Mucosa of rectum (tissue), 2 donors: ENCODE data around the gene DCPS.
"Not testable (repeated sequence)": the region's sequence is repeated elsewhere in the genome, so short reads cannot be mapped to it uniquely, and the experiment has no call there.

Experiments used
- H3K27ac ChIP-seq, 2 donors: one replicate each; pipeline ENCODE4 v1.7.0; 2013; ENCODE audit warnings: inconsistent platforms in 2 of 2, low read depth in 2 of 2, low read length in 2 of 2
- H3K27me3 ChIP-seq, 2 donors: one replicate each; pipeline ENCODE4 v1.7.0; 2013; ENCODE audit warnings: low read length in 2 of 2; ENCODE audit not compliant: control insufficient read depth in 2 of 2, insufficient read depth in 2 of 2
- H3K36me3 ChIP-seq, 2 donors: one replicate each; pipeline ENCODE4 v1.7.0; 2013; ENCODE audit warnings: low read length in 2 of 2; ENCODE audit not compliant: control insufficient read depth in 2 of 2, insufficient read depth in 2 of 2
- H3K4me1 ChIP-seq, 2 donors: one replicate each; pipeline ENCODE4 v1.7.0; 2013; ENCODE audit warnings: low read length in 2 of 2, mild to moderate bottlenecking in 1 of 2; ENCODE audit not compliant: control insufficient read depth in 2 of 2, insufficient read depth in 2 of 2
- H3K4me3 ChIP-seq, 2 donors: one replicate each; pipeline ENCODE4 v1.7.0; 2013; ENCODE audit warnings: low read length in 2 of 2
- H3K9ac ChIP-seq, 2 donors: one replicate each; pipeline ENCODE4 v1.7.0; 2013; ENCODE audit warnings: low read length in 2 of 2, low read depth in 1 of 2, mild to moderate bottlenecking in 1 of 2
- H3K9me3 ChIP-seq, 2 donors: one replicate each; pipeline ENCODE4 v1.7.0; 2013; ENCODE audit warnings: low read length in 2 of 2; ENCODE audit not compliant: control insufficient read depth in 2 of 2
- donor health status: healthy.
- donor health status: Normal muscosa, but diverticular disease.

The DCPS gene

DNA sequence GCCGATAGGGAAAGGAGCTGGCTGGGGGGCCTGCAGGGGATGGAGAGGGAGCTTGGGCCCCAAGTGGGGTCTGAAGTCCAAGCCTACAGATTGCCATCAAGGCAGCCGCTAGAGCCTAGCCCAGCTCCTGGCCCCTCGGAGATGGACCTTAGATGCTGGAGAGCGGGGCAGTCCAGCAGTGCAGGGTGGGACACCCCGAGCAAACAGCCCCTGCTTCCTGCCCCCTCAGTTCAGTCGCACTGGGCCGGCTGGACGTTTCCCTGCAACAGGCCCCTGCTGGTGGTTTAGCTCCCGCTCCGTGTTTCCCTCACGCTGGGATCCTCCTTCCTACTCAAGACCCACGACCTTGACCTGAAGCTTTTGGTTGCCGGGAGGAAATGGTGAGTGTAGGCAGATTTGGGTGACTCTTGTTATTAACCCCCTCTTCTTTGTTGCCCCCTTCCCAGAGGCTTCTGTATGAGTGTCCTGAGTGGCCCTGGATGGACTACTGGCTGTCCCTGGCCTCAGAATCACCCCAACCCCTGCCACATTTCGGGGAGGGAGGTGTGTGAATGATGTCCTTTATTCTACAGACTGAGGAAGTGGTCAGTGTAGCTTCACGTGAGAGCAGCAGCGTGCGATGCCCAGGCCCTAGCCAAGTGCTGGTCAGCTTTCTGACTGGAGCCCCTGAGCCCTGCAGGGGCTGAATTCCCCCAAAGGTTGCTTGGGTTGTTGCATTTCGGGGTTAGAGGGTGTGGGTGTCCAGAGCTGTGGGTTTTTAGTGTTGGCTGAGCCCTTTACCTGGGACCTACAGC, 54.3 kb downstream of the DCPS start:
- H3K4me1 ChIP-seq, result peaks cover 12 to 17% of the 10 kb centered on the region in 2 donors
- no peaks in the 10 kb centered on the region for H3K9me3 ChIP-seq
- H3K36me3 ChIP-seq, result no peaks in the 10 kb centered on the region
- peak overlapping the region in 1 of 2 donors; percentile 20 for H3K9ac ChIP-seq
- peak overlapping the region; percentile 6 to 7 for H3K4me3 ChIP-seq
- no peaks in the 10 kb centered on the region for H3K27me3 ChIP-seq
- no peak overlapping the region for H3K27ac ChIP-seq

DNA sequence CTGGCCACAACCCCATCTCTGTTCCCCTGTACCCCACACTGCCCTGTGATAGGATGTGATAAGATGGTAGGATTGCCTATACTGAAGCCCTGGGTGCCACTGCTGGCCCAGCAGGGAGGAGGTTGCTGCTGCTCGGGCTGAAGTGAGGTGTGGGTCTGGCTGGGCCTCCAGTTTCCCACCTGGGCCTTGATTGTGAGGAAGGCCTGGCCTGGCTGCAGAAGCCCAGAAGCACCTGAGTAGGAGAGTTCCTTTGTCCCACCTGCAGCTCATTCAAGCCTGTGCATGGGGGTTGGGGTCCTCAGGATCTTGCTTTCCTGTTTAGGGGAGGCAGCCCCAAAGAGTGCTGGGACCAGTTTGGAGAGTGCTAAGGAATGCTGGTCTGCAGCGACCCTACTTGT, 54.9 kb downstream of the DCPS start:
- Histone ChIP-seq H3K9me3 (no peaks in the 10 kb centered on the region), H3K4me1 (peaks cover 10 to 17% of the 10 kb centered on the region in 2 donors), H3K36me3 (no peaks in the 10 kb centered on the region), H3K4me3 (peak overlapping the region in 1 of 2 donors; percentile 7), H3K9ac (peak overlapping the region in 1 of 2 donors; percentile 10), H3K27me3 (no peaks in the 10 kb centered on the region), H3K27ac (no peak overlapping the region)

DNA sequence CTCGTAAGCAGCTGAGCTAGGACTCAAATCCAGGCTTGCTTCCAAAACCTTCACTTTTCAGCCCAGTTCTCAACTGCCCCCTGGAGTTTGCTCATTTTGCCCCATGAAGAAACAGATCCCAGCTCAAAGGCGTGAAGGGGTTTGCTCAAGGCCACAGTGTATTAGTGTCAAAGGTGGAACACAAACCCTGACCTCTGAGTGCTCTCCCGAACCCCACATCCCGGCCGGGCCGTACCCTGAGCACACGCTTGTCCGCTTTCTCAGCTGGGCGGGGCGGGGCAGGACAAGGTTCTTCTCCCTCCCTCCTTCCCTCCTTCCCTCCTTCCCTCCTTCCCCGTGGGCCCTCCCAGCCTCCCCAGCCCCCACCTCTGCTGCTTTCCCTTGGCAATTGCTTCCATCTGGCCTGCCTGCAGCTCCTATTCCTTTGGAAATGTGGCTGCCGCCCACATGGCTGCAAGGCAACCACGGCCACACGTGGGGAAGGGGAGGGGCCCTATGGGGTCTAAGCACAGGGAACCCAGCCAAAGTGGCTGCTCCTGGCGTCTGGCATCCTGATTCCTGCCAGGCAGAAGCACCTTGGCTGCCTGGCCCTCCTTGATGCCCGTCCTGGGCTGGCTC, 55.7 kb downstream of the DCPS start:
- Histone ChIP-seq H3K4me3 (no peak overlapping the region), H3K36me3 (no peaks in the 10 kb centered on the region), H3K9me3 (no peaks in the 10 kb centered on the region), H3K27me3 (no peaks in the 10 kb centered on the region), H3K9ac (no peak overlapping the region), H3K4me1 (peaks cover 10 to 17% of the 10 kb centered on the region in 2 donors), H3K27ac (peak overlapping the region in 1 of 2 donors; percentile 32)

DNA sequence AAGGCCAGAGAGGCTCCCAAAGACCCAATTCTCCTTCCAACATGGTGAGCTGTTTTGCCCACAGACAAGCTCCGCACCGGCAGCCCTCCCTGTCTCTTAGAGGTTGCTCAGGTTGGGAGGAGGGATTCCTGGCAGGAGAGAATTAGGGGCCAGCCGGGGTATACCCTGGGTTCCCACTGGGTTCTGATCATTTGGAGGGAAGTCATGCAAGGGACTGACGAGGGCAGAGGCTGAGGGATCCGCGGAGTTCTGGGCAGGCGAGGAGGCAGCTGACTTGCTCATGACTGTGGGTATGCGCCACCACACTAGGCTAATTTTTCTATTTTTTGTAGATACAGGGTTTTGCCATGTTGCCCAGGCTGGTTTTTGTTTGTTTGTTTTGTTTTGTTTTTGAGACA, 56.2 kb downstream of the DCPS start:
- Histone ChIP-seq H3K9ac (no peak overlapping the region), H3K4me3 (no peak overlapping the region), H3K36me3 (no peaks in the 10 kb centered on the region), H3K4me1 (peaks cover 10 to 17% of the 10 kb centered on the region in 2 donors), H3K9me3 (no peaks in the 10 kb centered on the region), H3K27ac (no peak overlapping the region), H3K27me3 (no peaks in the 10 kb centered on the region)

DNA sequence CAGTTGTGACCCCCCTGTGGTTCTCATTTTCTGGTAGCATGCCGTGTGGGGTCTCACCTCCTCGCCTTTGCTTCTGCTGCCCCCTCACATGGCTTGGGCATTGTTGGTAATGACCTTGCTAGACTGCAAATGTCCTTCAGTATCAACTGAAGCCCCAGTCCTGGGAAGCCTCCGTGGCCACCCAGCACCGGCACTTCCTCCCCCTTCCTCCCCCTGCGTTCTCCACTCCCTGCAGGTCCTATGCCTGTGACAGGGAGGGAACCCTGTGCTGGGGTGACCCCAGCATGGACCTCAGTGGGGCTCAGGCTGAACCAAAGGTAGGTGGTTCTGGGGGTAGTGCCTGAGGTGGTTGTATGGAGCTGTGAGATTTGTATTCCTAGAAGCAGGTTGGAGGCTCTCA, 57.5 kb downstream of the DCPS start:
- H3K27ac ChIP-seq, result no peak overlapping the region
- no peak overlapping the region for H3K9ac ChIP-seq
- no peaks in the 10 kb centered on the region for H3K9me3 ChIP-seq
- H3K4me1 ChIP-seq, result peaks cover 13 to 25% of the 10 kb centered on the region in 2 donors
- no peaks in the 10 kb centered on the region for H3K36me3 ChIP-seq
- H3K27me3 ChIP-seq, result no peaks in the 10 kb centered on the region
- H3K4me3 ChIP-seq, result no peak overlapping the region

DNA sequence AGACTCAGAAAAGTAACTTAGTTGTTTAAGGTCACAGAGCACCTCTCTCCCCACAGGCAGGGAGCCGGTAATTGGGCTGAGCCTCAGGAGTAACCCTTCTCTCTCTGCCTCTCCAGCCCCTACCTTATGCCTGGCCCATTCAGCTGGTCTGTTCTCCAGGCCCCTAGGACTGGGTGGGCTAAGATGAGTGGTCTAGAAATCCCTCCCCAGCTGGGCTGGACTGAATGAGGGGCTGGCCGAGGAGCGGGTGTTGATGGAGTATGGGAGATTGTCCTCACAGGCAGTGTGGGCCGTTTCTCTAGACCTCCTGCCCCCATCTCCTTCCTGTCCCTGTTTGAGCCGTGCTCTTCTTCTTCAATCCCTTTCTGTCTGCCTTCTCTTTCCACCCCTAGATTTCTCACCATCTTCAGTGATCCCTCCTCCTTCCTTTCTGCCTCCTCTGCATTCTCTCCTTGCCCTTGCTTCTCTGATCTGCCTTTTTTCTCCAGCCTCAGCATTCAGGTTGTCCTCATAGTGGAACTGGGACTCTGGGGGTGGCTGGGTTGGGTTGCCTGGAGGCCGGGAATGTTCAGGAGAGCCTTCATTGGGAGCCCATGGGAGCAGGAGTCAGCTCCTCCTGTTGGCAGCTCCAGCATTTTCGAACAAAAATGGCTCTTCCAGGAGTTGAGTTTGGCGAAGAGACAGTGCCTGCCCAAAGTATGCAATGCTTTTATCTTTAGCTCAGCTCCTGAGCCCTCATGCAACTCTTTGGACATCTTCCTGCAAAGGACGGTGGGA, 59.2 kb downstream of the DCPS start:
- H3K27ac ChIP-seq, result no peak overlapping the region
- no peaks in the 10 kb centered on the region for H3K9me3 ChIP-seq
- H3K9ac ChIP-seq, result no peak overlapping the region
- peaks cover 20 to 39% of the 10 kb centered on the region in 2 donors for H3K4me1 ChIP-seq
- no peak overlapping the region for H3K4me3 ChIP-seq
- no peaks in the 10 kb centered on the region for H3K27me3 ChIP-seq
- H3K36me3 ChIP-seq, result no peaks in the 10 kb centered on the region

DNA sequence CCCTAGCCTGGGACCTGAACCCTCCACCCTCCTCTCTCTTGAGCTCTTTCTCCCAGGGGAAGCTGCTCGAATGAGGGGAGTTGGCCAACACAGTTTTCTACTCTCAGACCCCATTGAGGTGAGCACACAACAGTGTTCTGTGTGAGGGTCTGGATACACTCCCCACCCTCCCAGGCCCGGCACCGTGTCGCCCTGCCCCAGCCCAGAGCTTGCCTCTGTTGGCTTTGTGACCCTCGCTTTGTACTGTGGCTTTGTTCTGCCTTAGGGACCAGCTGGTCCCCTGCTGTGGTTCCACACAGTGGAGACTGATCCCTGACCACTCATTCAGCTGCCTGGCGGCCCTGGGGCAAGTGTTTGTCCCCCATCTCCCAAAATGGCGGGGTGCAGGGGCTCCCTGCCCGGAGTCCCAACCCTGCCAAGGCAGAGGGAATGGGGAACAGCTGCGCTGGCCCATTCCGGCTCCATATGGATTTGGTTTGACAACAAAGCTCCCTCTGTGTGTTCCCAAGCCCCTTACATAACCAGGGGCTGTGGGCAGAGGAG, 59.9 kb downstream of the DCPS start:
- no peak overlapping the region for H3K4me3 ChIP-seq
- H3K36me3 ChIP-seq, result no peaks in the 10 kb centered on the region
- H3K27me3 ChIP-seq, result no peaks in the 10 kb centered on the region
- H3K4me1 ChIP-seq, result peaks cover 17 to 42% of the 10 kb centered on the region in 2 donors
- H3K27ac ChIP-seq, result no peak overlapping the region
- no peak overlapping the region for H3K9ac ChIP-seq
- H3K9me3 ChIP-seq, result no peaks in the 10 kb centered on the region

DNA sequence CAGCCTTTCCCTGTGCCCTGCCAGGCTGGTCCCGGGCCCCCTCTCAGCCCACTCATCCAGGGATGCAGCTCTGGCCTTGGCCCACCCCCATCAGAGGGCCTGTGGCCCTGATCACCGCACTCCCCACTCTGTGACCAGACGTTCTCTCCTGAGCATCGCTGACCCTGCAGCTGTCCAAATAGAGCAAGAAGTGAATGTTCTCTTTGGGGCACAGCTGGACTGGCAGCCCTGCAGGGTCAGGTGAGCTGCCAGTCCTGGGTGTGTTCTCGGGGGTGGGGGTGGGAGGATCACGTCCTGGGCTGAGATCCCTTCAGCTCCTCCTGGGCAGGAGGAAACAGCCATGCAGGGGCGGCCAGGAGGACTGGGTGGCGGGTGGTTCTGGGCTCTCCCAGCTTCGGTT, 60.9 kb downstream of the DCPS start:
- not testable (repeated sequence) for H3K27ac ChIP-seq, H3K4me3 ChIP-seq, H3K9ac ChIP-seq, H3K27me3 ChIP-seq, H3K36me3 ChIP-seq, H3K9me3 ChIP-seq
- peaks cover 15 to 40% of the 10 kb centered on the region in 2 donors for H3K4me1 ChIP-seq

DNA sequence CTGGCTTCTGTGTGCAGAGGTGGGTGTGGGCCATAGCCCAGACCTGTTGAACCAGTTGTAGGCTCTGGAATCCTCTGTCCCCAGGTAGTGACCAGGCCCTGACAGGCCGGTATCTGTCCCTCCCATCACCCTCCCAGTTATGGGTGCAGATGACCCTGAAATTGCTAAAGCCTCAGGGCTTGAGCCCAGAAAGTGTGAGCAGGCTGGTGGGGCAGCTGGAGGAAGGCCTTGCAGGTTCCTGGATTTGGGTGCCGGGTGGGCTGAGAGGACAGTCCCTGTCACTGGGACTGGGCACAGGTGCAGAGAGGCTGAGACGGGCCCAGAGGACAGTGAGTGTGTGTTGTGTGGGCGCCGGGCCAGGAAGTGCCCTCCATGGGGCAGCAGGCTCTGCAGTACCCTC, 61.6 kb downstream of the DCPS start:
- peak overlapping the region; percentile 76 to 78 for H3K27ac ChIP-seq
- not testable (repeated sequence) for H3K36me3 ChIP-seq, H3K4me3 ChIP-seq, H3K9me3 ChIP-seq, H3K9ac ChIP-seq, H3K27me3 ChIP-seq
- peaks cover 15 to 36% of the 10 kb centered on the region in 2 donors for H3K4me1 ChIP-seq
